Measurements from ENCODE around the gene LHX2.

- TF ChIP-seq JUNB (IDR thresholded peaks at IDR 0.05; ENCODE audit: unreplicated experiment) (no peak), EZH2 (IDR thresholded peaks at IDR 0.05; ENCODE audit: low read depth, unreplicated experiment) (peak; percentile 75), CTCF (conservative IDR thresholded peaks at IDR 0.05; ENCODE audit: low read depth in 2 of 2) (no peak), REST (IDR thresholded peaks at IDR 0.05; ENCODE audit: unreplicated experiment) (no peak), ETS1 (IDR thresholded peaks at IDR 0.05) (no peak)
These were observed 775 bp upstream of the LHX2 start for GRCh38 chr9:124010665-124011321.

Measured in GM23338 (cell line).